Kidney tubule cell (primary cell): ENCODE results near the gene RHOC.
A peak's percentile ranks its signal among the peaks of the same experiment; 100 is the strongest.

Experiments used
- DNase-seq: peaks from one replicate; pipeline ENCODE4 v3.0.0-alpha.2; 2018; ENCODE audit warnings: low spot score

The RHOC gene

GRCh38 chr1:112677501-112677900, 29.4 kb downstream of the RHOC start:
- no peak for DNase-seq

GRCh38 chr1:112676543-112676942, 30.4 kb downstream of the RHOC start:
- no peak for DNase-seq

- no peak for DNase-seq
Observed at GRCh38 chr1:112675728-112676381, 31.1 kb downstream of the RHOC start.

- DNase-seq: no peak
Observed at GRCh38 chr1:112674986-112675727, 31.8 kb downstream of the RHOC start.

GRCh38 chr1:112674440-112674985, 32.4 kb downstream of the RHOC start, which contains the start of gene MOV10:
MOV10 (plus strand) TSS chr1:112674659; CDS start chr1:112674913, 254 bp downstream.
- DNase-seq: peak; percentile 83

- peak; percentile 60 for DNase-seq
Observed at GRCh38 chr1:112673592-112674439, 33.1 kb downstream of the RHOC start.

GRCh38 chr1:112672842-112673241, 34.1 kb downstream of the RHOC start:
- DNase-seq: no peak

- no peak for DNase-seq
Observed at GRCh38 chr1:112672009-112672408, 34.9 kb downstream of the RHOC start.

- no peak for DNase-seq
Observed at GRCh38 chr1:112666946-112667345, 40.0 kb downstream of the RHOC start.

GRCh38 chr1:112665857-112666256, 41.1 kb downstream of the RHOC start:
- no peak for DNase-seq

GRCh38 chr1:112651205-112651604, 55.7 kb downstream of the RHOC start:
- no peak for DNase-seq
